Adipocyte (in vitro differentiated cells): ENCODE results near the gene MNS1.
A peak's percentile ranks its signal among the peaks of the same experiment; 100 is the strongest.
"Not testable (repeated sequence)": the region's sequence is repeated elsewhere in the genome, so short reads cannot be mapped to it uniquely, and the experiment has no call there.

Experiments used
- DNase-seq: peaks from one replicate; pipeline ENCODE4 v3.0.0-alpha.2; 2015; ENCODE audit warnings: low read depth
- H3K27me3 ChIP-seq: replicated peaks from 2 replicates; pipeline ENCODE4 v1.7.0; 2013; ENCODE audit warnings: mild to moderate bottlenecking, low read length, moderate library complexity; ENCODE audit not compliant: control insufficient read depth, insufficient read depth
- H3K36me3 ChIP-seq: 2 replicates; pipeline ENCODE4 v1.7.0; 2013; ENCODE audit warnings: low read length, mild to moderate bottlenecking, moderate library complexity; ENCODE audit not compliant: control insufficient read depth, insufficient read depth, severe bottlenecking
- H3K4me1 ChIP-seq: 2 replicates; pipeline ENCODE4 v1.7.0; 2013; ENCODE audit warnings: mild to moderate bottlenecking, low read length, moderate library complexity; ENCODE audit not compliant: control insufficient read depth, insufficient read depth
- H3K4me3 ChIP-seq: 2 replicates; pipeline ENCODE4 v1.7.0; 2013; ENCODE audit warnings: mild to moderate bottlenecking, low read length, moderate library complexity
- H3K9ac ChIP-seq: 2 replicates; pipeline ENCODE4 v1.7.0; 2013; ENCODE audit warnings: mild to moderate bottlenecking, low read length, moderate library complexity
- H3K9me3 ChIP-seq: 2 replicates; pipeline ENCODE4 v1.7.0; 2013; ENCODE audit warnings: mild to moderate bottlenecking, low read length, moderate library complexity; ENCODE audit not compliant: control insufficient read depth

Gene MNS1

GRCh38 chr15:56464893-56465520 lies at the start of gene MNS1:
TSS of gene MNS1 (minus strand) at chr15:56465137. CDS start at chr15:56464972, 165 bp downstream.
- peak within 1 kb of the TSS; percentile 80 for H3K9ac ChIP-seq
- no peaks in the 10 kb centered on the region for H3K36me3 ChIP-seq
- no peaks in the 10 kb centered on the region for H3K27me3 ChIP-seq
- peak within 1 kb of the TSS; percentile 92 for H3K4me3 ChIP-seq
- DNase-seq = peak; percentile 95
- H3K4me1 ChIP-seq = no peaks in the 10 kb centered on the region
- no peaks in the 10 kb centered on the region for H3K9me3 ChIP-seq

DNA sequence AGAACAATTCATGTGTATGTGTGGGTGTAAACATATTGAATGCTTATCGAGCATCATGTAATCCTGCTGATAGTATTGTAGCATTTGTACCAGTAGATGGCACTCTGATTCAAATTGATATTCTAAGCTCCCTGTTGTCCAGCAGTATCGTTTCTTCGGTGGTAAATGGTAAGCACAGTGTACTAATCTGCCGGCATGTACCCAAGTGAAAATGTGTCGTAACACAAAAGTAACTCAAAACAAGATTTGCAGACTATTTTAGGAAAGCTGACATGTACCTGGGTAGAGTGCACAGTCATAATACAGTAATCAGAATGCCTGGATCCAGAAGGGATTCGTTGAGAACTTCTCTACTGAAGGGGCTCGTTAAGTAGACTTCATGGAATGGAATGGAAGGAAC lies 31.7 kb upstream of the MNS1 start:
- Histone ChIP-seq H3K4me3 (peak overlapping the region; percentile 48), H3K27me3 (peaks cover 13% of the 10 kb centered on the region), H3K9ac (no peak overlapping the region), H3K9me3 (no peaks in the 10 kb centered on the region), H3K4me1 (peaks cover 7% of the 10 kb centered on the region), H3K36me3 (no peaks in the 10 kb centered on the region)
- peak; percentile 88 for DNase-seq

GRCh38 chr15:56495533-56495932 lies 30.6 kb upstream of the MNS1 start:
- H3K27me3 ChIP-seq = peaks cover 13% of the 10 kb centered on the region
- peaks cover 7% of the 10 kb centered on the region for H3K4me1 ChIP-seq
- H3K36me3 ChIP-seq = no peaks in the 10 kb centered on the region
- no peak overlapping the region for H3K9ac ChIP-seq
- H3K9me3 ChIP-seq = no peaks in the 10 kb centered on the region
- H3K4me3 ChIP-seq = no peak overlapping the region
- DNase-seq = no peak

DNA sequence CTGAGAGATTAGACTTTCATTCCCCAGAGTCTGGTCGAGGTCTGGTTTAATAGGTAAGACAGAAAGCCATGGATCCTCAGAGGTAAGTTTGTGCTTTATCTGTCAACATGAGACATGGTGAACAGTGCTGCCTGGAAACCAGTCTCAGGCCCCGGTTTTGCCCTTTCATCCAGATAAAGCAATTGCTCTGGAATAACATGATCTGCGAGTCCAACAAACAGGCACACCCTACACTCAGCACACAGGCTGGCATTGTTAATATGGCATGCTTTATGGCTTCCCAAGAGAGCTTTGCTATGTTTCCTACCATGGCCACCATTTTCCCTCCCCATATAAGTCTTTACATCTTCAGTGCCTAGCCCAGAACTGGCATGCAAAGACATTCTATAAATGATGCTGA lies 30.1 kb upstream of the MNS1 start:
- H3K27me3 ChIP-seq = peaks cover 13% of the 10 kb centered on the region
- H3K9ac ChIP-seq = no peak overlapping the region

GRCh38 chr15:56492791-56493555 lies 28.0 kb upstream of the MNS1 start:
- H3K36me3 ChIP-seq = no peaks in the 10 kb centered on the region
- H3K4me3 ChIP-seq = no peak overlapping the region
- peaks cover 7% of the 10 kb centered on the region for H3K4me1 ChIP-seq
- no peak for DNase-seq
- H3K9ac ChIP-seq = no peak overlapping the region
- H3K27me3 ChIP-seq = peaks cover 13% of the 10 kb centered on the region
- H3K9me3 ChIP-seq = no peaks in the 10 kb centered on the region

More for the DNA sequence above, 30.1 kb upstream of the MNS1 start:
- no peaks in the 10 kb centered on the region for H3K36me3 ChIP-seq
- H3K4me3 ChIP-seq = no peak overlapping the region
- DNase-seq = no peak
- H3K4me1 ChIP-seq = peaks cover 7% of the 10 kb centered on the region
- no peaks in the 10 kb centered on the region for H3K9me3 ChIP-seq

DNA sequence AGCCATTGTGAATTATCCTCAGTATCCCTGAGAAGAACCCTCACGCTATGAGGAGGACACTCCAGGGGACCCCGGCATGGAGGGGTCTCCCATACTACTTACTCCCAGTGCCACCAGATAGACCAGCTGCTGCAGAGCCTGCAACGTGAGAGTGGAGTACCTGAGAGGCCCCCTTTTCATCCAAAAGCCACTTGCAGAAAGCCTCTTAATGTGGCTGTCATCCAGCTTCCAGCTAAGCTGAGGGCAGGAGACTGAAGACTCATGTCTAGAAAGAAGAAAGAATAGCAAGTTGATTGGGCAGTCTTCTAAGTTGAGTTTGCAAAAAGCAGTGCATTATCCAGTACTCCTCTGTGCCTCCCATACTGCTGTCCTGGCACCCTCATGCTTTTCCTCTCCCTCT lies 27.3 kb upstream of the MNS1 start:
- no peaks in the 10 kb centered on the region for H3K36me3 ChIP-seq
- peaks cover 7% of the 10 kb centered on the region for H3K4me1 ChIP-seq
- H3K9ac ChIP-seq = no peak overlapping the region
- no peak overlapping the region for H3K4me3 ChIP-seq
- H3K27me3 ChIP-seq = peaks cover 13% of the 10 kb centered on the region
- no peaks in the 10 kb centered on the region for H3K9me3 ChIP-seq
- DNase-seq = no peak

DNA sequence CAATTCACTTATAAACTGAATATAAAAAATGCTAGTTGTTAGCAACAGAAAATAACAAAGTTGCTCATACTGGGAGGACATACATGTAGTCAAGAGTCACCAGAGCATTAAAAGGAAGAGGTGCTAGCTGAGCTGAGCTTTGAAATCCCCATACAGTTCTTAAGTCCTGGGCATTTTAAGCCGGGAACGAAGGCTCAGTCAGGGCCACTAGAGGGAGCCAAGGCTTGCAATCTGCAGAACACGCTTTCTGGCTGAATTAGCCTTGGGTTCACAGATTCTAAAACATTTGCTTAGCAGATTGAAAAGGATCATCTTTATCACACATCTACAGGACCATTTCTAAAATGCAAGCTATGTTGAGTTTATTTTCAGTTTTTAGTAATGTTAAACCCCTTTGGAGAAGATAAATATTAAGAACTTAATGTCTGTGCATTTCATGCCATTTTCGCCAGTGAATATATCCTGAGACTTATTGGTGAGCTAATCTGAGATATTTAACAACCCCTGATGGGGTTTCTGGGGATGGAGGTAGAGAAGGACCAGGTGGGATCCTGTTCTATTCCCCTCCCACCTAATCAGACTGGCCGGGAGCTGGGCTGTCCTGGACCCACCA lies 26.3 kb upstream of the MNS1 start:
- Histone ChIP-seq H3K9me3 (no peaks in the 10 kb centered on the region), H3K36me3 (no peaks in the 10 kb centered on the region), H3K4me1 (peaks cover 7% of the 10 kb centered on the region), H3K27me3 (peaks cover 13% of the 10 kb centered on the region), H3K9ac (no peak overlapping the region), H3K4me3 (no peak overlapping the region)
- peak; percentile 91 for DNase-seq

DNA sequence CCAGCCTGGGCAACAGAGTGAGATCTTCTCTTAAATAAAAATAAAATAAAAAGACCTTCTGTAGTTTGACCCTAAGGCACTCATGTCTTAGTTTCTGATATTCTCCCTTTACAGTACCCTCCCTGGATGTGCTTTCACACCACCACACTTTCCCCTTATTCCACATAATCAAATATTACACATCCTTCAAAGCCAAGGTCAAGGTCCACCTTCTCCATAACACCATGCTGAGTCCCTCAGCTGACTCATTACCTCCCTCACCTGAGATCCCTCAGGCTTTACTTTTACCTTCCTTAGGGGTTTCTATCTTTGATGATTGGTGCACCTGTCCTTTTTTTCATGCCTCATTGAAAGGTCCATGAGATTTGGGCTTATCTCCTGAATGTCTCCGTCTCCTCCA lies 25.5 kb upstream of the MNS1 start:
- Histone ChIP-seq H3K36me3 (no peaks in the 10 kb centered on the region), H3K4me3 (no peak overlapping the region), H3K27me3 (peaks cover 13% of the 10 kb centered on the region), H3K9me3 (no peaks in the 10 kb centered on the region), H3K9ac (no peak overlapping the region), H3K4me1 (peaks cover 7% of the 10 kb centered on the region)
- no peak for DNase-seq

DNA sequence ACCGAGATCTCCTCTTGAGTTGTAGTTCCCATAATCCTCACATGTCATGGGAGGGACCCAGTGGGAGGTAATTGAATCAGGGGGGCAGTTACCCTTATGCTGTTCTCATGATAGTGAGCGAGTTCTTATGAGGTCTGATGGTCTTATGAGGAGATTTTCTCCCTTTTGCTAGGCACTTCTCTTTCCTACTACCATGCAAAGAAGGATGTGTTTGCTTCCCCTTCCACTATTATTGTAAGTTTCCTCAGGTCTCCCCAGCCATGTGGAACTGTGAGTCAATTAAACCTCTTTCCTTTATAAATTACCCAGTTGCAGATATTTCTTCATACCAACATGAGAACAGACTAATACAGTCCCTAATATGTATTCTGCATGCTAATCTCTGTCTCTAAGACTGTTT lies 21.3 kb upstream of the MNS1 start:
- not testable (repeated sequence) for H3K27me3 ChIP-seq, H3K9me3 ChIP-seq, H3K36me3 ChIP-seq, DNase-seq, H3K9ac ChIP-seq, H3K4me1 ChIP-seq, H3K4me3 ChIP-seq

- not testable (repeated sequence) for H3K4me1 ChIP-seq, DNase-seq, H3K27me3 ChIP-seq, H3K9ac ChIP-seq, H3K4me3 ChIP-seq, H3K9me3 ChIP-seq, H3K36me3 ChIP-seq
Observed at GRCh38 chr15:56485426-56485825, 20.5 kb upstream of the MNS1 start.

DNA sequence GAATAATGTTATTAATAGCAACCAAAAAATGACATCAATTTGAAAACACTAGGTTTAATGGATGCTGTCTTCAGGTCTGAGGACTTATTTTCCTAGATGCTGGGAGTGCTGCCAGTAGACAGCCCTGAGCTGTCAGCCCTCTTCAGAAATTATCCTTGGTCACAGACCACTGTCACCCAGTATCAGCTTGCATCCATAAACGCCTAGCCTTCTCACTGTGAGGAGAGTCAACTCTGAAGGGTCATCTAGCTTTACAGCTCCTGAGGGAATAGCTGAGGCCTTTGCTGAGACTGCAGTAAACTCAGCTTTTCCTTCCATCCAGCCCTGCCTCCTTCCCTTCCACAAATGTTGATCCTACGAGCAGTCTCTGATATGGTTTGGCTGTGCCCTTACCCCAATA lies 19.4 kb upstream of the MNS1 start:
- Histone ChIP-seq H3K36me3 (no peaks in the 10 kb centered on the region), H3K27me3 (no peaks in the 10 kb centered on the region), H3K4me3 (no peak overlapping the region), H3K9me3 (no peaks in the 10 kb centered on the region), H3K9ac (no peak overlapping the region), H3K4me1 (no peaks in the 10 kb centered on the region)
- no peak for DNase-seq
